Caco-2 (cell line): ENCODE data around the gene FBXL15. TPM values are rescaled to one million over a fixed set of nuclear protein-coding genes. Genes with fewer than 3 reads are reported as not detected.

Experiments used
- BruUV-seq: library from RNA; stranded (reverse); fragments of 400-500 nt; replicated peaks from 2 replicates; lab custom pipeline; 2021; lab: Mats Ljungman, UMichigan
- CTCF ChIA-PET: fragments of 300-600 bp; sonication (Branson Sonifier 250); formaldehyde crosslinking; loops from one replicate; lab custom pipeline; 2022; ENCODE audit warnings: antibody characterized with exemption; lab: Charles Lee
- POLR2A ChIA-PET: fragments of 300-600 bp; sonication (Branson Sonifier 250); formaldehyde crosslinking; loops from one replicate; lab custom pipeline; 2022; ENCODE audit warnings: antibody characterized with exemption; lab: Charles Lee
- DNase-seq, 2 experiments: peaks; one replicate each; pipeline versions ENCODE4 v3.0.0 to v3.0.0-alpha.2; 2020 to 2022
- H3K27me3 ChIP-seq: replicated peaks from 2 replicates; pipeline ENCODE4 v1.6.0; 2011; ENCODE audit warnings: low read length; ENCODE audit not compliant: control insufficient read depth, insufficient read depth
- H3K36me3 ChIP-seq: 2 replicates; pipeline ENCODE4 v1.5.1; 2011; ENCODE audit warnings: low read length; ENCODE audit not compliant: control insufficient read depth, insufficient read depth
- H3K4me1 ChIP-seq: fragments of 250-450 bp; sonication (Bioruptor Pico); 2 replicates; pipeline ENCODE4 v1.5.1; 2020; ENCODE audit warnings: mild to moderate bottlenecking
- H3K4me3 ChIP-seq: 2 replicates; pipeline ENCODE4 v1.5.1; 2011; ENCODE audit warnings: low read depth, mild to moderate bottlenecking, control low read depth, low read length
- H3K9me3 ChIP-seq: fragments of 250-450 bp; sonication (Bioruptor Pico); 2 replicates; pipeline ENCODE4 v1.5.1; 2020; ENCODE audit warnings: mild to moderate bottlenecking, moderate library complexity
- H3K27ac Mint-ChIP-seq: one replicate; pipeline ENCODE4 v1.8.0; 2022; ENCODE audit warnings: mixed read lengths; ENCODE audit not compliant: unreplicated experiment
- H3K27me3 Mint-ChIP-seq: one replicate; pipeline ENCODE4 v1.8.0; 2022; ENCODE audit warnings: mixed read lengths; ENCODE audit not compliant: insufficient read depth, unreplicated experiment
- H3K36me3 Mint-ChIP-seq: one replicate; pipeline ENCODE4 v1.8.0; 2022; ENCODE audit warnings: mild to moderate bottlenecking, mixed read lengths; ENCODE audit not compliant: insufficient read depth, unreplicated experiment
- H3K4me1 Mint-ChIP-seq: one replicate; pipeline ENCODE4 v1.8.0; 2022; ENCODE audit warnings: low read depth, mixed read lengths; ENCODE audit not compliant: unreplicated experiment
- H3K4me3 Mint-ChIP-seq: one replicate; pipeline ENCODE4 v1.8.0; 2022; ENCODE audit warnings: mild to moderate bottlenecking, moderate library complexity, mixed read lengths; ENCODE audit not compliant: unreplicated experiment
- H3K9me3 Mint-ChIP-seq: one replicate; pipeline ENCODE4 v1.8.0; 2022; ENCODE audit warnings: mixed read lengths; ENCODE audit not compliant: unreplicated experiment
- CTCF ChIP-seq, 2 experiments: fragments of 200-600 bp in 1 of 2; IDR thresholded peaks; 1 replicate in 1 of 2; 2 replicates in 1 of 2; pipeline versions ENCODE4 v1.5.1 to v1.8.0; 2011 to 2022; ENCODE audit warnings: antibody characterized with exemption in 1 of 2, control low read depth in 1 of 2, inconsistent platforms in 1 of 2, low read depth in 1 of 2, low read length in 1 of 2, mild to moderate bottlenecking in 1 of 2, moderate library complexity in 1 of 2; ENCODE audit not compliant: insufficient read depth in 1 of 2, severe bottlenecking in 1 of 2, unreplicated experiment in 1 of 2
- intact Hi-C: fragments of 100-400 bp; cut with micrococcal nuclease; formaldehyde crosslinking; loops from one replicate; pipeline ENCODE4 v1.10.0; 2022; ENCODE audit not compliant: unreplicated experiment
- total RNA-seq: library from RNA; stranded (reverse); gene quantifications from 2 replicates; pipeline ENCODE4 v1.2.3, GENCODE V29; 2022

The FBXL15 gene
- total RNA-seq, 1 experiment from 2014 or later, result 7.9 TPM

- BruUV-seq, result no TSS peak
- POLR2A ChIA-PET, result interaction anchor here (0.6 to 2.4 kb wide), 2 partner anchors 28 to 215 kb away, joined by 5 to 6 read pairs; partner anchors contain the start of genes CUEDC2 and GBF1
- peaks cover 38% of the 10 kb centered on the region for H3K4me1 ChIP-seq
- Mint-ChIP-seq H3K4me1 (peaks cover 24% of the 10 kb centered on the region), H3K27ac (peak overlapping the region; percentile 78), H3K9me3 (no peaks in the 10 kb centered on the region), H3K27me3 (no peaks in the 10 kb centered on the region), H3K36me3 (peaks cover 35% of the 10 kb centered on the region), H3K4me3 (peak overlapping the region; percentile 96)
- H3K9me3 ChIP-seq, result no peaks in the 10 kb centered on the region
- no peaks in the 10 kb centered on the region for H3K27me3 ChIP-seq
- DNase-seq, result no peak
- CTCF ChIA-PET, result interaction anchor here (0.8 to 1.0 kb wide), 2 partner anchors 19 to 123 kb away, joined by 3 read pairs; no protein-coding TSS in a partner anchor
- no peaks in the 10 kb centered on the region for H3K36me3 ChIP-seq
- TF ChIP-seq CTCF (IDR thresholded peaks at IDR 0.05; ENCODE audit: insufficient read depth in 1 of 2, low read depth in 1 of 2, low read length in 1 of 2, severe bottlenecking in 1 of 2, unreplicated experiment in 1 of 2), result no peak
- intact Hi-C loops, result loop anchor here (1.0 to 2.0 kb wide), 3 partner anchors 11 to 41 kb away; partner anchors contain the start of genes ACTR1A and FBXL15
- H3K4me3 ChIP-seq, result peak overlapping the region; percentile 20; the same call in 1 of the 2 replicates
Measured at GRCh38 chr10:102460836-102461186, 40.2 kb downstream of the FBXL15 start.

DNA sequence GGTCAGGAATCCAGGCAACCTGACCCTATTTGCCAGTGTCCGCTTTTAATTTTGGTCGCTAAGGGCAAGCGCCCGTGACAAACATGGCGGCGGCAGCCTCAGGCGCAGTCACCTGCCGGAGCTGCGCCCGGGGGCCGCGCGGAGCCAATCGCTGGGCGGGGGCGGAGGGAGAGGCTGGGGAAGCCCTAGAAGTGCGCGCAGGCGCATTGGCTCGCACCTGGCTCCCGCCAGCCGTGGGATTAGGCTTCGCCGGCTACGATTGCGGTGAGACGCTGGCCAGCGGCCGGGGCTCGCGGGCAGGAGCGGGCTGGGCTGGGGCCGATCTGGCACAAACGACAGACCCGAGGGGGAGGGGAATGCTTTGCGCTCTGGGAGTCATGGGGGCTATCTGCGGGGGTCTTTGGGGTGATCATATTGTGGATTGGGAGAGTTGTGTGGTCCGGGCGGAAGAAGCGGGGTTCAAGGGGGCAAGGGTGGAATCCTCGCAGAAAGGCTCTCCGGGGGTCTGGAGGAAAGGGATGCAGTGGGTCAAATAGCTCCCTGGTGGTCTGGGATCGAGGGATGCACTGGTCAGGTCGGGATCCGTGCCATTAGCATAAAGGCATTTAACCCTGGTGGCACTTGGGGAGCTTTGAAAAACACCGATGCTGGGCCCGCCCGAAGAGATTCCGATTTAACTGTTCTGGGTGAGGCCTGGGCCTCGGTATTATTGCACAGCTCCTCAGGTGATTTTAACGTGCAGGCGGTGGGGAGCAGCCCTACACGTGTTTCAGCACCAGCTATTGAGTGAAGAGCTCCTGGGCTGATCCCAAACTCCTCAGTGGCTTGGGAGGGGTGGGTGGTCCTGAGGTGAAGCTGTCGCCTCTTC is 40.8 kb downstream of the FBXL15 start:
- BruUV-seq, result no TSS peak
- intact Hi-C loops, result loop anchor here (1.0 to 2.0 kb wide), 4 partner anchors 11 to 41 kb away; partner anchors contain the start of genes ACTR1A and FBXL15
- no peaks in the 10 kb centered on the region for H3K27me3 Mint-ChIP-seq
- no peaks in the 10 kb centered on the region for H3K9me3 Mint-ChIP-seq
- TF ChIP-seq CTCF (IDR thresholded peaks at IDR 0.05; ENCODE audit: insufficient read depth in 1 of 2, low read depth in 1 of 2, low read length in 1 of 2, severe bottlenecking in 1 of 2, unreplicated experiment in 1 of 2), result no peak
- ChIA-PET POLR2A (interaction anchor here (0.6 to 2.4 kb wide), 4 partner anchors 10 to 216 kb away, joined by 3 to 23 read pairs (median 6); partner anchors contain the start of genes ACTR1A, C10orf95, CUEDC2 and GBF1), CTCF (interaction anchor here (0.8 to 1.9 kb wide), 5 partner anchors 18 to 292 kb away, joined by 3 to 6 read pairs (median 4); partner anchors contain the start of gene CUEDC2)
- peaks cover 24% of the 10 kb centered on the region for H3K4me1 Mint-ChIP-seq
- no peaks in the 10 kb centered on the region for H3K9me3 ChIP-seq
- peak; percentile 94 to 98 for DNase-seq
- H3K4me3 Mint-ChIP-seq, result peak overlapping the region; percentile 96
- H3K36me3 ChIP-seq, result no peaks in the 10 kb centered on the region
- peaks cover 32% of the 10 kb centered on the region for H3K4me1 ChIP-seq
- H3K27me3 ChIP-seq, result no peaks in the 10 kb centered on the region
- H3K4me3 ChIP-seq, result peak overlapping the region; percentile 54
- H3K27ac Mint-ChIP-seq, result peak overlapping the region; percentile 78
- peaks cover 29% of the 10 kb centered on the region for H3K36me3 Mint-ChIP-seq

DNA sequence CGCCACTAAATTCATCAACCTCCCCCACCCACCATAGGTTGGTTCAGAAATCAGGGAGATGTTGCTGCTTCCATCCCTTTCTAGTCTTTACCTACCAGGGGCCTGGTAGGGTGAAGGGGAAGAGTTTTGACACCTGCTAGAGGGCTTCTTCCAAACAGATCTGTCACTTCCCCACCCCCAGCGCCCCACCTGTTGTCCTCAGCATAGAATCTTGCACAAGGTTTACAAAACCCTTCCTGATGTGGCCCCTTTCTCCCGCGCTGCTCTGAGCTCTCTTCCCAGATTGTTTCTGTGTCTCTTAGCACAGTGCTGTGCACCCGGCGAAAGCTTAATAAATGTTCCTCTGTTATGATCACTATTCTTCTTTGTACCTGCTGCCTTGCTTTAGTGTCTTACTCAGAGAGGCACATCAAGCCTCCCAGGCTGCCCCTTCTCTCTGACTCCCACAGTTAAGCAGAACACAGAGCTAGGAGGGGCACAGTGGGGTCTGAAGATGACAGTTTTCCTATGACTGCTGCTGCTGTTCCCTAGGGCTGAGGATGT is 41.9 kb downstream of the FBXL15 start:
- H3K4me3 Mint-ChIP-seq, result peak overlapping the region; percentile 96
- H3K4me1 ChIP-seq, result peaks cover 29% of the 10 kb centered on the region

More for the DNA sequence above, 41.9 kb downstream of the FBXL15 start:
- POLR2A ChIA-PET, result interaction anchor here (0.6 to 2.4 kb wide), 5 partner anchors 12 to 30 kb away, joined by 5 to 23 read pairs (median 7); partner anchors contain the start of genes C10orf95 and CUEDC2
- Mint-ChIP-seq H3K4me1 (peaks cover 24% of the 10 kb centered on the region), H3K9me3 (no peaks in the 10 kb centered on the region), H3K27me3 (no peaks in the 10 kb centered on the region), H3K36me3 (peaks cover 26% of the 10 kb centered on the region), H3K27ac (peak overlapping the region; percentile 87)
- TF ChIP-seq CTCF (IDR thresholded peaks at IDR 0.05; ENCODE audit: insufficient read depth in 1 of 2, low read depth in 1 of 2, low read length in 1 of 2, severe bottlenecking in 1 of 2, unreplicated experiment in 1 of 2), result no peak
- DNase-seq, result no peak
- H3K36me3 ChIP-seq, result no peaks in the 10 kb centered on the region
- CTCF ChIA-PET, result interaction anchor here (0.5 to 1.9 kb wide), 7 partner anchors 16 to 780 kb away, joined by 3 to 8 read pairs (median 5); partner anchors contain the start of gene ACTR1A
- H3K9me3 ChIP-seq, result no peaks in the 10 kb centered on the region
- intact Hi-C loops, result loop anchor here (1.0 to 2.0 kb wide), 4 partner anchors 9 to 68 kb away; partner anchors contain the start of gene CUEDC2
- no peaks in the 10 kb centered on the region for H3K27me3 ChIP-seq
- no TSS peak for BruUV-seq
- peak overlapping the region; percentile 54 for H3K4me3 ChIP-seq
